ENCODE results near the gene ZFP3.
A peak's percentile ranks its signal among the peaks of the same experiment; 100 is the strongest.
"Not testable (repeated sequence)": the region's sequence is repeated elsewhere in the genome, so short reads cannot be mapped to it uniquely, and the experiment has no call there.

The ZFP3 gene

GRCh38 chr17:5069724-5070123, 8.5 kb upstream of the ZFP3 start:
- in situ Hi-C loops (cut with MboI; ENCODE audit: low pct_unique_long_range_greater_than_20kb, low sequenced_read_pairs), result no loop called here

GRCh38 chr17:5075472-5075871, 2.8 kb upstream of the ZFP3 start:
- in situ Hi-C loops (cut with MboI; ENCODE audit: low pct_unique_long_range_greater_than_20kb, low sequenced_read_pairs); DNase-seq: not testable (repeated sequence)

More at GRCh38 chr17:5069724-5070123, 8.5 kb upstream of the ZFP3 start:
- DNase-seq, result no peak

DNA sequence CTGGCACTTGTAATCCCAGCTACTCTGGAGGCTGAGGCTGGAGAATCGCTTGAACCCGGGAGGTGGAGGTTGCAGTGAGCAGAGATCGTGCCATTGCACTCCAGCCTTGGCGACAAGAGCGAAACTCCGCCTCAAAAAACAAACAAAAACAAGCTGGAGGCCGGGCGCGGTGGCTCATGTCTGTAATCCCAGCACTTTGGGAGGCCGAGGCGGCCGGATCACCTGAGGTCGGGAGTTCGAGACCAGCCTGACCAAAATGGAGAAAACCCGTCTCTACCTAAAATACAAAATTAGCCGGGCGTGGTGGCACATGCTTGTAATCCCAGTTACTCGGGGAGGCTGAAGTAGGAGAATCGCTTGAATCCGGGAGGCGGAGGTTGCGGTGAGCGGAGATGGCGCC, 992 bp upstream of the ZFP3 start:
- in situ Hi-C loops (cut with MboI; ENCODE audit: low pct_unique_long_range_greater_than_20kb, low sequenced_read_pairs); DNase-seq: not testable (repeated sequence)

GRCh38 chr17:5077781-5078105, 524 bp upstream of the ZFP3 start:
- in situ Hi-C loops (cut with MboI; ENCODE audit: low pct_unique_long_range_greater_than_20kb, low sequenced_read_pairs), result no loop called here
- no peak for DNase-seq

DNA sequence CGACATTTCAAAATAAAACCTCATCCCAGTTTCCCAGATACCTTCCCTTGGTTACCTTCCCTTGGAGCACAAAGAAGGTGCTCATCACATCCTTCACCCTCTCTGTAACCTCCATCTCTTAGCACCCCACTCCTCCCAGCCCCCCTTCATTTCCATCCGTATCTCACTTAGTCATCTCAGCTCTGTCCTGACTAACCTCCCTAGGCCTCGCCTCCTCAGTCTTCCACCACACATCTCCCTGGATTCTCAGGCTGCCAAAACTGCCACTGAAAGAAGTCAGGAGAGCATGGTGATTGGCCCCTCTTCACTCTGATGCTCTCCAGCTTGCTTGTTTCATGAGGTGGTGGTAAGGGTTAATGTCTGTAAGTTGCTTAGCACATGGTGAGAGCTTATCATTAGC, 2.3 kb downstream of the ZFP3 start:
- in situ Hi-C loops (cut with MboI; ENCODE audit: low pct_unique_long_range_greater_than_20kb, low sequenced_read_pairs), result no loop called here
- DNase-seq, result no peak

- no peak for DNase-seq
- in situ Hi-C loops (cut with MboI; ENCODE audit: low pct_unique_long_range_greater_than_20kb, low sequenced_read_pairs), result no loop called here
Measured at GRCh38 chr17:5092218-5093010, 14.1 kb downstream of the ZFP3 start.

DNA sequence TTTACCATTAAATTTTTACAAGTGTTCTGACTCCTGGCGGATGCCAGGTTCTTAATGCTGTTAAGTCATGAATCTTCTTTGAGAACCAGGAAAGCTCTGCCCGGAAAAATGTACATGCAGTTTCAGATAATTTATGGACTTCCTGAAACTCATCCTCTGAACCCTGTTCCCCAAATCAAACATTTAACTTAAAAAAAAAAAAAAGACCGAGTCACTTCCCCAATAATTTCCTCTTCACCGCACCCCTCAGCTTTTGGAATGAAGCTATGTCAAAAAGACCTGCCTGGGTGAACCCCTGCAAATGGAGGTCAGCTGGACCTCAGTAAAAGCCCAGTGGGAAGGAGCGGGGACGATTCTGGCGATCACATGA, 18.4 kb downstream of the ZFP3 start:
- DNase-seq, result no peak
- in situ Hi-C loops (cut with MboI; ENCODE audit: low pct_unique_long_range_greater_than_20kb, low sequenced_read_pairs), result no loop called here

DNA sequence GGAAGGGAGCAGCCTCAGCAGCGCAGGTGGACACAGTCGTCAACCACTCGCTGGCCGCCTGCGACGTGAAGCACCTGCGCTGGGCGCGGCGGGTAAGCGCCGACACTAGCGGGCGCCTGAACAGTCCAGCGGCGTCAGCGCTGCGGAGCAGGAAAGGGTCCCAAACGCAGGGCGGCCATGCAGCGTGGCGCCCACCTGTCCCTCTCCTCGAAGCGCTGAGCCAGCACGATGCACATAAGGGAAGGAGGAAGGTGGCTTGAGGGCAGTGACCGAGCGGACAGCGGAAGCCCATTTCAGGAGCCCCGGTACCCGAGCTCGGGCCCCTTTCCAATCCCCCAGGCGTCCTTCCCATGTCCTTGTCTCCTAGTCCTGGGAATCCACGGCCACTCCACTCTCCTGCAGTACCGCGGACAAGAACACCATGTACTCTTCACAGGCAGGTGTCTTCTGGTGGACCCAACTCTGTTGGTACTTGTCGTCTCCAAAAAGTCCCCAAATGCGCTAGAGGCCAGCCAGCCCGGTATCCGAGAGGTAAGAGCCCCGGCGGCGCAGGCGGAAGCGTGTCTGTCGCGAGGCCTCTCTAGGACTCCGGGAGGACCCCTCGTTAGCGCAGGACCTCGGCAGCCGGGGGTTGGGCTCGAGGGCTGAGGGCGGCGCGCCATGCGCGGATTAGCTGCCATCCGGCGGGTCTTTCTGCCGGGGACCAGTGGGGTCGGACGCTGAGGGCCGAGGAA, 19.0 kb downstream of the ZFP3 start:
- in situ Hi-C loops (cut with MboI; ENCODE audit: low pct_unique_long_range_greater_than_20kb, low sequenced_read_pairs), result no loop called here
- no peak for DNase-seq

- in situ Hi-C loops (cut with MboI; ENCODE audit: low pct_unique_long_range_greater_than_20kb, low sequenced_read_pairs), result no loop called here
- DNase-seq, result no peak
Measured at GRCh38 chr17:5099271-5099670, 21.0 kb downstream of the ZFP3 start.

GRCh38 chr17:5100832-5101231, 22.6 kb downstream of the ZFP3 start:
- DNase-seq, result no peak

GRCh38 chr17:5110816-5111215, 32.5 kb downstream of the ZFP3 start:
- in situ Hi-C loops (cut with MboI; ENCODE audit: low pct_unique_long_range_greater_than_20kb, low sequenced_read_pairs), result no loop called here
- DNase-seq, result peak; percentile 74

More at GRCh38 chr17:5100832-5101231, 22.6 kb downstream of the ZFP3 start:
- in situ Hi-C loops (cut with MboI; ENCODE audit: low pct_unique_long_range_greater_than_20kb, low sequenced_read_pairs), result no loop called here

DNA sequence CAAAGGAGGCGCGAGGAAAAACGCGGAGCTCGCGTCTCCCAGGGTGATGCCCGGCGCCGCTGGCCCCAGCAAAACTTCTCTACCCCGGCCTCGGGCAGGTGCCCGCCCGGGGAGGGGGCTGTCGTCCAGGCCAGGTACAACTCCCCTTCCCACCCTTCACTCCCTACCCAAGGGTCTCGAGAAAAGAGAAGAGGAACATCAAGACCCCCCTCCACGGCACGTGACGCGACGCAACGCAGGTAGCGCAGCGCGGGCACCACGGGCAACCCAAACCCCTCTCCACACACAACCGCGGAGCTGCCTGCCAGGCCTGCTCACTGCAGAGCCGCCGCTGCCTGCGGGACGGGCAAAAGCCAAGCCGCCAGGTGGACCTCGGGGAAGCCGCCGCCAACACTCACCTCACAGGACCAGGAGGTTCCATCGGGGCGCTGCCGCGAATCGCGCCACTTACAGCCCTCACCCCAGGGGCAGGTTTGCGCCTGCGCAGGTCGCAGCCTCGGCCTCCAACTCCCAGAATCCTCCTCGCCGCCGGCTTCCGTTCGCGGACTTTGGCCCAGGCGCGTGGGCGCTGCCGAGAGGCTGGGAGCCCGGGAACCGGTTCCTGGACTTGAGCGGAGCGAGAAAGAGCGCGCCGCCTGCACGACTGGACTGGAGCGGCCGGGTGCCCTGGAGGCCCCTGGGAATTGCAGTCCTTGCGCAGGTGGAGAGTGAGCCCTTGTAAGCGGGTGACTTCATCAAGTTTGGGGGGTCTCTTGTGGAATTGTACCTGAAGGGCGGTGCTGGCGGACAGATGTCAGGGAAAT, 33.3 kb downstream of the ZFP3 start, which contains the start of gene ZNF232:
Gene ZNF232 (minus strand): TSS at position 477 of the 803 bp plus-strand sequence. CDS start 56 bp downstream, at position 421.
- in situ Hi-C loops (cut with MboI; ENCODE audit: low pct_unique_long_range_greater_than_20kb, low sequenced_read_pairs), result no loop called here
- DNase-seq, result peak; percentile 92

GRCh38 chr17:5115673-5116651, 37.7 kb downstream of the ZFP3 start, which contains the start of gene USP6:
Gene USP6, plus strand, starts transcription at chr17:5116032. Its CDS starts 14,336 bp downstream, at chr17:5130368.
- in situ Hi-C loops (cut with MboI; ENCODE audit: low pct_unique_long_range_greater_than_20kb, low sequenced_read_pairs), result no loop called here
- no peak for DNase-seq

- no peak for DNase-seq
- in situ Hi-C loops (cut with MboI; ENCODE audit: low pct_unique_long_range_greater_than_20kb, low sequenced_read_pairs), result no loop called here
Measured at GRCh38 chr17:5118219-5118618, 40.0 kb downstream of the ZFP3 start.

GRCh38 chr17:5120036-5120435, 41.8 kb downstream of the ZFP3 start:
- in situ Hi-C loops (cut with MboI; ENCODE audit: low pct_unique_long_range_greater_than_20kb, low sequenced_read_pairs), result no loop called here

GRCh38 chr17:5120436-5121185, 42.3 kb downstream of the ZFP3 start:
- DNase-seq; in situ Hi-C loops (cut with MboI; ENCODE audit: low pct_unique_long_range_greater_than_20kb, low sequenced_read_pairs): not testable (repeated sequence)

More at GRCh38 chr17:5120036-5120435, 41.8 kb downstream of the ZFP3 start:
- no peak for DNase-seq

DNA sequence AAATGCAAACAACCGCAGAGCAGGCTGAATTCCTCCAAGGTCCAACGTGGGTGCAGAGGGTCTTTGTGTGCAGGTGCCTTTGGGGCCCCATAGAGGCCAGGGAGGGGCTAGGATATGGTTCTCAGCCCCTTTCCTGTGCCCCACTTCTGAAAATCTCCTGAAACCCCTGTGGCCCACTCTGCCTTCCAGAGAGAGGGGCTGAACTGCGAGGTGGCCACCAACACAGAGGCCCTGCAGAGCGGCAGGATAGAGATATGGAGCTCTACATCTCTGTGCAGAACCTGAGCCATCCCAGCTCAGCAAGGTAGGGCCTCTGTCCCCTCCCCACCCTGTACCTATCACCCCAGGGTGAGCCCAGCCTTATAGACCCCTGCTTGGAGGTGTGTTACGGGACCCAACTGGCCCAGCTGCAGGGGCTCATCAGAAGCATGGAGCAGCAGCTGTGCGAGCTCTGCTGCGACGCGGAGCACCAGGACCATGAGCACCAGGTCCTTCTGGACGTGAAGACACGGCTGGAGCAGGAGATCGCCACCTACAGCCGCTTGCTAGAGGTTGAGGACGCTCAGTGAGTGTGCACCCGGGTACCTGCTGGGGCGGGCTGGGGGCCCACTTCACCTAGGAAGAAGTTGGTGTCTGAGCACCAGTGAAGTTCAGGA, 43.0 kb downstream of the ZFP3 start:
- in situ Hi-C loops (cut with MboI; ENCODE audit: low pct_unique_long_range_greater_than_20kb, low sequenced_read_pairs), result no loop called here
- no peak for DNase-seq
